ENCODE measurements around the gene PLXDC1.

PLXDC1 gene

GRCh38 chr17:39118674-39119419, 32.6 kb downstream of the PLXDC1 start:
- no peak overlapping the region for H3K4me3 ChIP-seq (ENCODE audit: low read depth in 1 of 2, low read length in 2 of 2)
- no peaks in the 10 kb centered on the region for H3K36me3 ChIP-seq (ENCODE audit: control insufficient read depth in 1 of 2, insufficient read depth in 2 of 2, low read length in 2 of 2)
- no peaks in the 10 kb centered on the region for H3K9me3 ChIP-seq (ENCODE audit: control insufficient read depth in 1 of 2, low read length in 2 of 2)
- H3K4me1 ChIP-seq (ENCODE audit: control insufficient read depth in 1 of 2, insufficient read depth in 2 of 2, low read length in 2 of 2) = peaks cover 4 to 16% of the 10 kb centered on the region in 2 donors
- no peak overlapping the region for H3K27ac ChIP-seq (ENCODE audit: low read length)
- H3K27me3 ChIP-seq (ENCODE audit: low read depth, low read length) = no peaks in the 10 kb centered on the region

DNA sequence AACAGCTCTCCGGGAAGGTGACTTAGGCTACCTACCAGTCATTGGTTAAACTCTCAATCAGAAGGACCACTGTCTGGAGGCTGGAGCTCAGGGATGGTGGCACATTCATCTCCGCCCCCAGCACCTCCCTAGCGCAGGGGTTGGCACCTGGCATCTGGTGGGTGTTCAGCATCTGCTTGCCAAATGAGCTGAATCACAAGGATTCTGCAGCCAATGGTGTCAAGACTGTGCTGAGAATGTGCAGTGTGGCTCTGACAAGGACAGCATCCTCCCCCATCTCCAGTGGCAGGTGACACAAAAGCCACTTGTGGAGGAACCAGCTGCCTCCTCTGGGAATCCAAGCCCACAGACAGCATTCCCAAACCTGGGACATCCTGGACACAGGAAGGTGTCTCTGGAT, 35.2 kb downstream of the PLXDC1 start:
- Histone ChIP-seq H3K27me3 (ENCODE audit: low read depth, low read length) (no peaks in the 10 kb centered on the region), H3K4me3 (ENCODE audit: low read depth in 1 of 2, low read length in 2 of 2) (no peak overlapping the region), H3K4me1 (ENCODE audit: control insufficient read depth in 1 of 2, insufficient read depth in 2 of 2, low read length in 2 of 2) (peaks cover 4 to 16% of the 10 kb centered on the region in 2 donors), H3K9me3 (ENCODE audit: control insufficient read depth in 1 of 2, low read length in 2 of 2) (no peaks in the 10 kb centered on the region), H3K27ac (ENCODE audit: low read length) (no peak overlapping the region), H3K36me3 (ENCODE audit: control insufficient read depth in 1 of 2, insufficient read depth in 2 of 2, low read length in 2 of 2) (no peaks in the 10 kb centered on the region)

DNA sequence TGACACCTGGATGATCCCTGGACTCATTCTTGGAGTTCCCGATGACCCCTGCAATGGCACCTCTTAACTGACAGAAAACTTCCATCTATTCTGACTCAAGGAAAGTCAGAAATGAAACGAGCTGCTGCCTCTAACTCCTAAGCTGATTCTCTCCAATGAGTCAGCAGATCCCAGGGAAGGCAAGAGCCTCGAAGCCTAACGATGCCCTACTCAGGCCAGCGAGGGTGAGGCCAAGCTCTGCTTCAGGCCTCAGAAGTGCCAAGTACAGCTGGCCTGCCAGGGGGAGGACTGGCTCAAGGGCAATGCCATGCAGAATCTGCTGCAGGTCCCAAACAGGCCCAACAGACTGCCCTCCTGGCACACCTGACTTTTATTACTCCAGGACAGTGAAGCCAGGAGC, 36.3 kb downstream of the PLXDC1 start:
- H3K27me3 ChIP-seq (ENCODE audit: low read depth, low read length) = no peaks in the 10 kb centered on the region
- no peaks in the 10 kb centered on the region for H3K9me3 ChIP-seq (ENCODE audit: control insufficient read depth in 1 of 2, low read length in 2 of 2)
- H3K4me3 ChIP-seq (ENCODE audit: low read depth in 1 of 2, low read length in 2 of 2) = no peak overlapping the region
- H3K36me3 ChIP-seq (ENCODE audit: control insufficient read depth in 1 of 2, insufficient read depth in 2 of 2, low read length in 2 of 2) = no peaks in the 10 kb centered on the region
- H3K27ac ChIP-seq (ENCODE audit: low read length) = no peak overlapping the region
- H3K4me1 ChIP-seq (ENCODE audit: control insufficient read depth in 1 of 2, insufficient read depth in 2 of 2, low read length in 2 of 2) = peaks cover 4 to 20% of the 10 kb centered on the region in 2 donors

DNA sequence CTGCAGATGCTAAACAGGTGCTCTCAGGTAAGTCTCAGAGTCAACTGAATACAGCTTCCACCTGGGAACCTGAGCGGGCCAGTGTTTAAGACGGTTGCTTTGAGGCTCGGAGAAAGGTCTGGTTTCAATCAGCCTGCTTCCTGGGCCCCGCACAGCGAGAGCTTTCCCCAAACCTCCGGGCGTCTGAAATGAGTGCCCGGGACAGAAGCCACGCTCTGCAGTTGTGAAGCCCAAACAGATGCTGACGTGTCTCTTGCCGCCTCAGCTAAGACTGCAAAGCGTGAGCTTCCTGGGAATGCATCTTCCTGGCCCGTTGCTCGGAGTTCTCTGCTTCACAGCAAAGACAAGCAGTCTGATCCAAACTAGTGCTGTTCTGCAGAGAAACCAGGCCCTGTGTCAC, 36.7 kb downstream of the PLXDC1 start:
- Histone ChIP-seq H3K27me3 (ENCODE audit: low read depth, low read length) (no peaks in the 10 kb centered on the region), H3K9me3 (ENCODE audit: control insufficient read depth in 1 of 2, low read length in 2 of 2) (no peaks in the 10 kb centered on the region), H3K36me3 (ENCODE audit: control insufficient read depth in 1 of 2, insufficient read depth in 2 of 2, low read length in 2 of 2) (no peaks in the 10 kb centered on the region), H3K27ac (ENCODE audit: low read length) (no peak overlapping the region), H3K4me1 (ENCODE audit: control insufficient read depth in 1 of 2, insufficient read depth in 2 of 2, low read length in 2 of 2) (peaks cover 4 to 20% of the 10 kb centered on the region in 2 donors), H3K4me3 (ENCODE audit: low read depth in 1 of 2, low read length in 2 of 2) (no peak overlapping the region)

- H3K4me3 ChIP-seq (ENCODE audit: low read depth in 1 of 2, low read length in 2 of 2) = no peak overlapping the region
- H3K27ac ChIP-seq (ENCODE audit: low read length) = no peak overlapping the region
- no peaks in the 10 kb centered on the region for H3K36me3 ChIP-seq (ENCODE audit: control insufficient read depth in 1 of 2, insufficient read depth in 2 of 2, low read length in 2 of 2)
- peaks cover 4 to 20% of the 10 kb centered on the region in 2 donors for H3K4me1 ChIP-seq (ENCODE audit: control insufficient read depth in 1 of 2, insufficient read depth in 2 of 2, low read length in 2 of 2)
- no peaks in the 10 kb centered on the region for H3K27me3 ChIP-seq (ENCODE audit: low read depth, low read length)
- H3K9me3 ChIP-seq (ENCODE audit: control insufficient read depth in 1 of 2, low read length in 2 of 2) = no peaks in the 10 kb centered on the region
These were observed 37.6 kb downstream of the PLXDC1 start for GRCh38 chr17:39113871-39114270.

GRCh38 chr17:39110435-39111136, 40.9 kb downstream of the PLXDC1 start:
- Histone ChIP-seq H3K4me3 (ENCODE audit: low read depth in 1 of 2, low read length in 2 of 2) (no peak overlapping the region), H3K36me3 (ENCODE audit: control insufficient read depth in 1 of 2, insufficient read depth in 2 of 2, low read length in 2 of 2) (no peaks in the 10 kb centered on the region), H3K4me1 (ENCODE audit: control insufficient read depth in 1 of 2, insufficient read depth in 2 of 2, low read length in 2 of 2) (peaks cover 4 to 20% of the 10 kb centered on the region in 2 donors), H3K27ac (ENCODE audit: low read length) (no peak overlapping the region), H3K27me3 (ENCODE audit: low read depth, low read length) (no peaks in the 10 kb centered on the region), H3K9me3 (ENCODE audit: control insufficient read depth in 1 of 2, low read length in 2 of 2) (no peaks in the 10 kb centered on the region)

DNA sequence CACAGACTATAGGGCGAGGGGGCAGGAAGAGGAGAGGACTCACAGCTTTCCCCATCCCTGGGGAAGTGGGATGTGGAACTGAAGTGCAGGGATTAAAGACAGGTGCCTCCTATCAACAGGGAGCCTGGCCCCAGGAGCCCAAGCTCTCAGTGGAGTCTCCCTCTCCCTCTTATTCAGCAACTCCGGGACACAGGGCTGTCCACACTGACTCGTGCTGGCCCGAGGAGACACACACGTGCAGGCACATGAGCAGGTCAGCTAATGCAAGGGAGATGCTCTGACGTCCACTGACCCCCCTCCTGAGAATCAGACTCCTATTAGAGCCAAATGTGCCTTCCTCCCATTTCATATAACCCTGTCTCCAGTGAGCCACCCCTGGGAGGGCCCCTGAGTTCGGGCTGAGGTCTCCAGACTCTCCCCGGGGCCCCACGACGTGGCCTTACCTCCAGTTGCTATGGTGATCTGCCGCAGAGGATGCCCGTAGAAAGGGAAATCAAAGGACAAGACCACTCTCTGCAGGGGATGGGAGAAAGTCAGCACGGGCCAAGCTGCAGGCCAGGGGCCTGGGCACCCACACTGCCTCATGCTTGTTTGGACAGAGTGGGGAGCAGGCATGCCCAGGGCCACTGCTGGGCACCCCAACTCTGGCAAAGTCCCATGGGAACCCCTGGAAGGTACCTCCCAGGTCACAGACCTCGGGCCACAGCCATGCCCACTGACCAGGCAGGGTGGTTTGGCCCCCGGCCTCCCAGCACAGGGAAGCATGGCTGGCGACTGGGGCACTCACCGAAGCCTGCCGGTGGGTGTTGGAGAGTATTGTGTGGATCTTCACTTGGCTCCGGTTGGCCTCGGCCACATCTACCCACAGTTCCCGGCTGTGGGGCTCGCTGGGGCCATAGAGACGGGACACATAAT, 42.7 kb downstream of the PLXDC1 start:
- no peak overlapping the region for H3K4me3 ChIP-seq (ENCODE audit: low read depth in 1 of 2, low read length in 2 of 2)

GRCh38 chr17:39107973-39108372, 43.5 kb downstream of the PLXDC1 start:
- Histone ChIP-seq H3K9me3 (ENCODE audit: control insufficient read depth in 1 of 2, low read length in 2 of 2) (no peaks in the 10 kb centered on the region), H3K4me1 (ENCODE audit: control insufficient read depth in 1 of 2, insufficient read depth in 2 of 2, low read length in 2 of 2) (peaks cover 0 to 4% of the 10 kb centered on the region in 2 donors), H3K27ac (ENCODE audit: low read length) (no peak overlapping the region), H3K4me3 (ENCODE audit: low read depth in 1 of 2, low read length in 2 of 2) (no peak overlapping the region), H3K27me3 (ENCODE audit: low read depth, low read length) (no peaks in the 10 kb centered on the region), H3K36me3 (ENCODE audit: control insufficient read depth in 1 of 2, insufficient read depth in 2 of 2, low read length in 2 of 2) (no peaks in the 10 kb centered on the region)

More for the DNA sequence above, 42.7 kb downstream of the PLXDC1 start:
- no peaks in the 10 kb centered on the region for H3K36me3 ChIP-seq (ENCODE audit: control insufficient read depth in 1 of 2, insufficient read depth in 2 of 2, low read length in 2 of 2)
- H3K4me1 ChIP-seq (ENCODE audit: control insufficient read depth in 1 of 2, insufficient read depth in 2 of 2, low read length in 2 of 2) = peaks cover 0 to 4% of the 10 kb centered on the region in 2 donors
- H3K9me3 ChIP-seq (ENCODE audit: control insufficient read depth in 1 of 2, low read length in 2 of 2) = no peaks in the 10 kb centered on the region
- no peak overlapping the region for H3K27ac ChIP-seq (ENCODE audit: low read length)
- no peaks in the 10 kb centered on the region for H3K27me3 ChIP-seq (ENCODE audit: low read depth, low read length)

GRCh38 chr17:39107155-39107554, 44.3 kb downstream of the PLXDC1 start:
- Histone ChIP-seq H3K9me3 (ENCODE audit: control insufficient read depth in 1 of 2, low read length in 2 of 2) (no peaks in the 10 kb centered on the region), H3K36me3 (ENCODE audit: control insufficient read depth in 1 of 2, insufficient read depth in 2 of 2, low read length in 2 of 2) (no peaks in the 10 kb centered on the region), H3K4me1 (ENCODE audit: control insufficient read depth in 1 of 2, insufficient read depth in 2 of 2, low read length in 2 of 2) (peaks cover 0 to 4% of the 10 kb centered on the region in 2 donors), H3K27me3 (ENCODE audit: low read depth, low read length) (no peaks in the 10 kb centered on the region), H3K27ac (ENCODE audit: low read length) (no peak overlapping the region), H3K4me3 (ENCODE audit: low read depth in 1 of 2, low read length in 2 of 2) (no peak overlapping the region)

DNA sequence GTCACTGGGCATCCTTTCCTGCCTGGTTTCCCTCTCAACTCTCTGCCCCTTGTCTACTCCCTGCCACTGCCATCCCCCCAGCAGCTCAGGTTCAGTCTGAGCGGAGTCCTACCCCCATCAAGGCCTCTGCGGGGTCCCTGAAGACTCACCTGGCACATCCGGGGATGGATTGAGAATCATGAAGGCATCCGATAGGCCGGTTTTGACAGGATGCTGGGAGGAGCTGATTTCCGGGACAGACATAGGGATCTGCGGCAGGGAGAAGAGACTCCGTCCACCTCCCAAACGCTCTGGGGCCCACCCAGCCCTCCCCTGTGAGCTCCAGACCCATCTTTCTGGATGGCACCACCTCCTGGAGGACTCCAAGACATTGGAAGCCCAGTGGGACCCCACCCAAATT, 45.7 kb downstream of the PLXDC1 start:
- Histone ChIP-seq H3K36me3 (ENCODE audit: control insufficient read depth in 1 of 2, insufficient read depth in 2 of 2, low read length in 2 of 2) (no peaks in the 10 kb centered on the region), H3K4me3 (ENCODE audit: low read depth in 1 of 2, low read length in 2 of 2) (no peak overlapping the region), H3K27me3 (ENCODE audit: low read depth, low read length) (no peaks in the 10 kb centered on the region), H3K27ac (ENCODE audit: low read length) (no peak overlapping the region), H3K4me1 (ENCODE audit: control insufficient read depth in 1 of 2, insufficient read depth in 2 of 2, low read length in 2 of 2) (peaks cover 0 to 4% of the 10 kb centered on the region in 2 donors), H3K9me3 (ENCODE audit: control insufficient read depth in 1 of 2, low read length in 2 of 2) (no peaks in the 10 kb centered on the region)

GRCh38 chr17:39104657-39105056, 46.8 kb downstream of the PLXDC1 start:
- Histone ChIP-seq H3K4me3 (ENCODE audit: low read depth in 1 of 2, low read length in 2 of 2) (no peak overlapping the region), H3K9me3 (ENCODE audit: control insufficient read depth in 1 of 2, low read length in 2 of 2) (no peaks in the 10 kb centered on the region), H3K27me3 (ENCODE audit: low read depth, low read length) (no peaks in the 10 kb centered on the region), H3K36me3 (ENCODE audit: control insufficient read depth in 1 of 2, insufficient read depth in 2 of 2, low read length in 2 of 2) (no peaks in the 10 kb centered on the region), H3K4me1 (ENCODE audit: control insufficient read depth in 1 of 2, insufficient read depth in 2 of 2, low read length in 2 of 2) (peaks cover 0 to 10% of the 10 kb centered on the region in 2 donors), H3K27ac (ENCODE audit: low read length) (no peak overlapping the region)

All from muscle layer of duodenum (tissue), 2 donors.